ENCODE data around the gene ZMYND19.

DNA sequence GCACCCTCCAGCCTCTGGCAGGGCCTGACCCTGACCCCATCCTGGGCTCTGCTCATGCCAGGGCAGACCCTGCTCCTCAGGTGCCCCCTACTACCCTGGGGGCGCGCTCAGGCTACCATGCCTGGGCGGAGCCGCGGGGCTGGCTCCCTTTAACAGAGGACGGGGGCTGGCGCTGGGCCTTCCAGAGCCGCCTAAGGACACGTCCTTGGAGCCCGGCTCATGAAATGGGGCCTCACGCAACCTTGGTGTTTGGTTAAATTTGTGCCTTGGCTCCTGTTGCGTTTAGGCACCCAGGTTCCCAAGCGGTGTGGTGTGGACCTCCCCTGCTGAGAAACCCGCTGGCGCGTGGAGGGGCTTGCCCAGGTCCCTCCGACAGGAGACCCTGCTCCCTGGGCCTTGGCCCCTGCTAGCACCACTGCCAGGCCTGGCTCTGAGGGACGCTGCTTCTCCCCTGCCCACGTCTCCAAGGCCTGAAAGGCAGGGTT, 25.1 kb upstream of the ZMYND19 start:
- TF ChIP-seq FOXK2 (IDR thresholded peaks at IDR 0.05) (no peak), NFRKB (IDR thresholded peaks at IDR 0.05) (no peak), ARNT (IDR thresholded peaks at IDR 0.05) (no peak)

Data from HEK293T (cell line).